Liver (tissue), 9 donors: Measurements from ENCODE around the gene ATP1B1. TPM values are rescaled to one million over a fixed set of nuclear protein-coding genes. Genes with fewer than 3 reads are reported as not detected.

Experiments used
- DNase-seq: peaks from one replicate; pipeline ENCODE4 v3.0.0-alpha.2; 2017; ENCODE audit warnings: low spot score
- H3K27ac ChIP-seq, 2 donors: one replicate each; pipeline ENCODE4 v1.7.0; 2013; ENCODE audit warnings: inconsistent platforms in 2 of 2, low read length in 2 of 2, control low read depth in 1 of 2, low read depth in 1 of 2, mild to moderate bottlenecking in 1 of 2
- H3K27me3 ChIP-seq, 4 donors: one replicate each; pipeline versions ENCODE4 v1.6.1 to v1.7.0; 2013; ENCODE audit warnings: low read length in 3 of 4, inconsistent platforms in 1 of 4, mild to moderate bottlenecking in 1 of 4, moderate library complexity in 1 of 4; ENCODE audit not compliant: control insufficient read depth in 4 of 4, insufficient read depth in 4 of 4
- H3K36me3 ChIP-seq, 4 donors: one replicate each; pipeline versions ENCODE4 v1.6.1 to v1.7.0; 2013; ENCODE audit warnings: low read length in 3 of 4, mild to moderate bottlenecking in 3 of 4, low read depth in 1 of 4, moderate library complexity in 1 of 4; ENCODE audit not compliant: control insufficient read depth in 4 of 4, insufficient read depth in 3 of 4
- H3K4me1 ChIP-seq, 4 donors: one replicate each; pipeline versions ENCODE4 v1.6.1 to v1.7.0; 2013; ENCODE audit warnings: low read length in 3 of 4, mild to moderate bottlenecking in 3 of 4, moderate library complexity in 1 of 4; ENCODE audit not compliant: control insufficient read depth in 4 of 4, insufficient read depth in 4 of 4
- H3K4me3 ChIP-seq, 3 donors: one replicate each; pipeline versions ENCODE4 v1.6.1 to v1.7.0; 2013; ENCODE audit warnings: low read length in 3 of 3, control low read depth in 1 of 3, low read depth in 1 of 3, mild to moderate bottlenecking in 1 of 3
- H3K9ac ChIP-seq, 2 donors: one replicate each; pipeline ENCODE4 v1.7.0; 2013; ENCODE audit warnings: low read length in 2 of 2, mild to moderate bottlenecking in 2 of 2, moderate library complexity in 2 of 2, control low read depth in 1 of 2, low read depth in 1 of 2
- H3K9me3 ChIP-seq, 4 donors: one replicate each; pipeline versions ENCODE4 v1.6.1 to v1.7.0; 2013; ENCODE audit warnings: low read length in 3 of 4; ENCODE audit not compliant: control insufficient read depth in 4 of 4
- EGR1 ChIP-seq, 2 donors: IDR thresholded peaks; 2 replicates each; pipeline ENCODE4 v1.6.1; 2016 to 2018; ENCODE audit warnings: antibody characterized with exemption in 2 of 2, low read depth in 2 of 2
- FOXA1 ChIP-seq: IDR thresholded peaks from 2 replicates; pipeline ENCODE4 v1.6.1; 2016; ENCODE audit warnings: antibody characterized with exemption
- FOXA2 ChIP-seq: IDR thresholded peaks from 2 replicates; pipeline ENCODE4 v1.6.1; 2016; ENCODE audit warnings: antibody characterized with exemption
- GABPA ChIP-seq, 2 donors: IDR thresholded peaks in 1 of 2; conservative IDR thresholded peaks in 1 of 2; 2 replicates each; pipeline ENCODE4 v1.6.1; 2016; ENCODE audit warnings: antibody characterized with exemption in 2 of 2, mild to moderate bottlenecking in 1 of 2, moderate library complexity in 1 of 2
- HNF4A ChIP-seq, 2 donors: conservative IDR thresholded peaks; 2 replicates each; pipeline ENCODE4 v1.6.1; 2016; ENCODE audit warnings: antibody characterized with exemption in 2 of 2, mild to moderate bottlenecking in 2 of 2
- HNF4G ChIP-seq: IDR thresholded peaks from 2 replicates; pipeline ENCODE4 v1.6.1; 2016; ENCODE audit warnings: antibody characterized with exemption
- JUND ChIP-seq, 2 donors: IDR thresholded peaks; 2 replicates each; pipeline ENCODE4 v1.6.1; 2016; ENCODE audit warnings: antibody characterized with exemption in 2 of 2
- NR2F2 ChIP-seq: IDR thresholded peaks from 2 replicates; pipeline ENCODE4 v1.6.1; 2016; ENCODE audit warnings: antibody characterized with exemption
- RAD21 ChIP-seq, 2 donors: IDR thresholded peaks; 2 replicates each; pipeline ENCODE4 v1.6.1; 2016; ENCODE audit warnings: antibody characterized with exemption in 2 of 2, mild to moderate bottlenecking in 2 of 2
- RXRA ChIP-seq, 2 donors: IDR thresholded peaks; 2 replicates each; pipeline ENCODE4 v1.6.1; 2017 to 2018; ENCODE audit warnings: antibody characterized with exemption in 2 of 2, mild to moderate bottlenecking in 1 of 2
- SP1 ChIP-seq: IDR thresholded peaks from 2 replicates; pipeline ENCODE4 v1.6.1; 2018; ENCODE audit warnings: antibody characterized with exemption, mild to moderate bottlenecking
- TAF1 ChIP-seq: conservative IDR thresholded peaks from 2 replicates; pipeline ENCODE4 v1.6.1; 2016; ENCODE audit warnings: antibody characterized with exemption, mild to moderate bottlenecking
- YY1 ChIP-seq: IDR thresholded peaks from 2 replicates; pipeline ENCODE4 v1.6.1; 2016; ENCODE audit warnings: antibody characterized with exemption, mild to moderate bottlenecking
- WGBS: extraction: QIAGEN DNeasy Blood & Tissue Kit; methylation state at CpG from one replicate; pipeline ENCODE4 v1.1.7; 2013; 5-methylcytosine and 5-hydroxymethylcytosine counted together
- polyA plus RNA-seq, 2 donors: library from polyadenylated mRNA; stranded (reverse) in 1 of 2; unstranded in 1 of 2; fragments of 200-250 nt in 1 of 2; fragments of >200 nt in 1 of 2; fragmentation: Nextera tagmentation in 1 of 2; extraction: Ambion mirVana in 1 of 2; gene quantifications; one replicate each; pipeline versions ENCODE4 v1.2.1 to v1.2.3, GENCODE V29; 2013 to 2015
- total RNA-seq, 2 donors: library from RNA; depleted of rRNA; stranded (reverse); fragments of >200 nt; gene quantifications; one replicate each; pipeline ENCODE4 v1.2.3, GENCODE V29; 2014
- TF ChIP-seq, protein P1 (sequence below): IDR thresholded peaks from 2 replicates; pipeline ENCODE4 v1.6.1; 2016; ENCODE audit warnings: antibody characterized with exemption
- TF ChIP-seq, protein P2 (sequence below): IDR thresholded peaks from 2 replicates; pipeline ENCODE4 v1.6.1; 2016; ENCODE audit warnings: antibody characterized with exemption
- TF ChIP-seq, protein P3 (sequence below): IDR thresholded peaks from 2 replicates; pipeline ENCODE4 v1.6.1; 2016; ENCODE audit warnings: antibody characterized with exemption, mild to moderate bottlenecking
- TF ChIP-seq, protein P4 (sequence below): IDR thresholded peaks from 2 replicates; pipeline ENCODE4 v1.6.1; 2016; ENCODE audit warnings: antibody characterized with exemption
- TF ChIP-seq, protein P5 (sequence below): fragments of 150-350 bp; IDR thresholded peaks from 2 replicates; pipeline ENCODE4 v1.5.1; 2017; ENCODE audit warnings: improper control_type of control experiment, low read depth, low read length; ENCODE audit not compliant: missing input control
- donor health status: healthy.
- donor health status: healthy.
- donor health status: healthy.
- donor health status: healthy.
- donor health status: healthy.

ATP1B1 gene
- total and polyA plus RNA-seq, 4 donors, result 36.1 to 57.0 (median 46.5) TPM

DNA sequence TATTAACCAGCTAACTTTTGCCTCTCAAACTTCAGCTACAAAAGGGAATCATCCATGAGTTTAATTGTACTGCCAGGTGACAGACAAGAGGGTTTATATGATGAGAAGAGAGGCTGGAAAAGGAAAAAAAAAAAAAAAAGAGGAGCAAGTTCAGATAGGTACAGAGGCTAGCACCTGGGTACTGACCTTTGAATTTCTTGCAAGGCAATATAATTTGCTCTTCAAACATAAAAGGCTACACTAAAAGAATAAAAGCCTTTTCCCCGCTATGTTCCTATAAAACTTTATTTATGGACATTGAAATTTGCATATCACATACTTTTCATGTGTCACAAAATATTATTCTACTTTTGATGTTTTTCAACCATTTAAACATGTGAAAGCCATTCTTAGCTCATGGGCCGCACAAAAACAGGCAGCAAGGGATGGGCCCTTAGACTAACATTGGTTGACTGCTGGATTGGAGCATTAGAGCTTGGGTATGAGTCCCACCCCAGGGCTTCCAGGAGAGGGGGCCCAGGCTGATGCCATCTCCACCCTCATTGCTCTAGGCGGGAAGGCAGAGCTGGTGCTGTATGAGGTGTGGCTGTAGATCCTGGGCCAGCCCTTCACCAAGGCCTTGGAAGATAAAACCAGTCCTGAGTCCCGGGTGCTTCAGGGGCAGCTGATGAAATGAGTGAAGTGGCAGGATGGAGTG lies 44.3 kb downstream of the ATP1B1 start:
- H3K4me1 ChIP-seq, result peaks cover 8 to 19% (median 16%) of the 10 kb centered on the region in 4 donors
- no peak overlapping the region for H3K27ac ChIP-seq
- no peaks in the 10 kb centered on the region for H3K27me3 ChIP-seq
- DNase-seq, result no peak
- H3K4me3 ChIP-seq, result no peak overlapping the region
- TF ChIP-seq NR2F2, result no peak
- no peak for TF ChIP-seq FOXA2
- TF ChIP-seq, protein P1, sequence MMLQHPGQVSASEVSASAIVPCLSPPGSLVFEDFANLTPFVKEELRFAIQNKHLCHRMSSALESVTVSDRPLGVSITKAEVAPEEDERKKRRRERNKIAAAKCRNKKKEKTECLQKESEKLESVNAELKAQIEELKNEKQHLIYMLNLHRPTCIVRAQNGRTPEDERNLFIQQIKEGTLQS, result no peak
- TF ChIP-seq, protein P2, sequence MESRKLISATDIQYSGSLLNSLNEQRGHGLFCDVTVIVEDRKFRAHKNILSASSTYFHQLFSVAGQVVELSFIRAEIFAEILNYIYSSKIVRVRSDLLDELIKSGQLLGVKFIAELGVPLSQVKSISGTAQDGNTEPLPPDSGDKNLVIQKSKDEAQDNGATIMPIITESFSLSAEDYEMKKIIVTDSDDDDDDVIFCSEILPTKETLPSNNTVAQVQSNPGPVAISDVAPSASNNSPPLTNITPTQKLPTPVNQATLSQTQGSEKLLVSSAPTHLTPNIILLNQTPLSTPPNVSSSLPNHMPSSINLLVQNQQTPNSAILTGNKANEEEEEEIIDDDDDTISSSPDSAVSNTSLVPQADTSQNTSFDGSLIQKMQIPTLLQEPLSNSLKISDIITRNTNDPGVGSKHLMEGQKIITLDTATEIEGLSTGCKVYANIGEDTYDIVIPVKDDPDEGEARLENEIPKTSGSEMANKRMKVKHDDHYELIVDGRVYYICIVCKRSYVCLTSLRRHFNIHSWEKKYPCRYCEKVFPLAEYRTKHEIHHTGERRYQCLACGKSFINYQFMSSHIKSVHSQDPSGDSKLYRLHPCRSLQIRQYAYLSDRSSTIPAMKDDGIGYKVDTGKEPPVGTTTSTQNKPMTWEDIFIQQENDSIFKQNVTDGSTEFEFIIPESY, result no peak
- TF ChIP-seq, protein P3, sequence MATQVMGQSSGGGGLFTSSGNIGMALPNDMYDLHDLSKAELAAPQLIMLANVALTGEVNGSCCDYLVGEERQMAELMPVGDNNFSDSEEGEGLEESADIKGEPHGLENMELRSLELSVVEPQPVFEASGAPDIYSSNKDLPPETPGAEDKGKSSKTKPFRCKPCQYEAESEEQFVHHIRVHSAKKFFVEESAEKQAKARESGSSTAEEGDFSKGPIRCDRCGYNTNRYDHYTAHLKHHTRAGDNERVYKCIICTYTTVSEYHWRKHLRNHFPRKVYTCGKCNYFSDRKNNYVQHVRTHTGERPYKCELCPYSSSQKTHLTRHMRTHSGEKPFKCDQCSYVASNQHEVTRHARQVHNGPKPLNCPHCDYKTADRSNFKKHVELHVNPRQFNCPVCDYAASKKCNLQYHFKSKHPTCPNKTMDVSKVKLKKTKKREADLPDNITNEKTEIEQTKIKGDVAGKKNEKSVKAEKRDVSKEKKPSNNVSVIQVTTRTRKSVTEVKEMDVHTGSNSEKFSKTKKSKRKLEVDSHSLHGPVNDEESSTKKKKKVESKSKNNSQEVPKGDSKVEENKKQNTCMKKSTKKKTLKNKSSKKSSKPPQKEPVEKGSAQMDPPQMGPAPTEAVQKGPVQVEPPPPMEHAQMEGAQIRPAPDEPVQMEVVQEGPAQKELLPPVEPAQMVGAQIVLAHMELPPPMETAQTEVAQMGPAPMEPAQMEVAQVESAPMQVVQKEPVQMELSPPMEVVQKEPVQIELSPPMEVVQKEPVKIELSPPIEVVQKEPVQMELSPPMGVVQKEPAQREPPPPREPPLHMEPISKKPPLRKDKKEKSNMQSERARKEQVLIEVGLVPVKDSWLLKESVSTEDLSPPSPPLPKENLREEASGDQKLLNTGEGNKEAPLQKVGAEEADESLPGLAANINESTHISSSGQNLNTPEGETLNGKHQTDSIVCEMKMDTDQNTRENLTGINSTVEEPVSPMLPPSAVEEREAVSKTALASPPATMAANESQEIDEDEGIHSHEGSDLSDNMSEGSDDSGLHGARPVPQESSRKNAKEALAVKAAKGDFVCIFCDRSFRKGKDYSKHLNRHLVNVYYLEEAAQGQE, result no peak
- TF ChIP-seq HNF4A (conservative IDR thresholded peaks at IDR 0.05), result no peak
- TF ChIP-seq GABPA (IDR thresholded peaks at IDR 0.05 in 1 of 2, conservative IDR thresholded peaks at IDR 0.05 in 1 of 2), result no peak
- TF ChIP-seq TAF1, result no peak
- no peak for TF ChIP-seq RXRA (IDR thresholded peaks at IDR 0.05)
- TF ChIP-seq HNF4G, result no peak
- TF ChIP-seq, protein P4, sequence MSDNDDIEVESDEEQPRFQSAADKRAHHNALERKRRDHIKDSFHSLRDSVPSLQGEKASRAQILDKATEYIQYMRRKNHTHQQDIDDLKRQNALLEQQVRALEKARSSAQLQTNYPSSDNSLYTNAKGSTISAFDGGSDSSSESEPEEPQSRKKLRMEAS, result no peak
- no peak for TF ChIP-seq JUND (IDR thresholded peaks at IDR 0.05)
- no peak for TF ChIP-seq YY1
- TF ChIP-seq, protein P5, sequence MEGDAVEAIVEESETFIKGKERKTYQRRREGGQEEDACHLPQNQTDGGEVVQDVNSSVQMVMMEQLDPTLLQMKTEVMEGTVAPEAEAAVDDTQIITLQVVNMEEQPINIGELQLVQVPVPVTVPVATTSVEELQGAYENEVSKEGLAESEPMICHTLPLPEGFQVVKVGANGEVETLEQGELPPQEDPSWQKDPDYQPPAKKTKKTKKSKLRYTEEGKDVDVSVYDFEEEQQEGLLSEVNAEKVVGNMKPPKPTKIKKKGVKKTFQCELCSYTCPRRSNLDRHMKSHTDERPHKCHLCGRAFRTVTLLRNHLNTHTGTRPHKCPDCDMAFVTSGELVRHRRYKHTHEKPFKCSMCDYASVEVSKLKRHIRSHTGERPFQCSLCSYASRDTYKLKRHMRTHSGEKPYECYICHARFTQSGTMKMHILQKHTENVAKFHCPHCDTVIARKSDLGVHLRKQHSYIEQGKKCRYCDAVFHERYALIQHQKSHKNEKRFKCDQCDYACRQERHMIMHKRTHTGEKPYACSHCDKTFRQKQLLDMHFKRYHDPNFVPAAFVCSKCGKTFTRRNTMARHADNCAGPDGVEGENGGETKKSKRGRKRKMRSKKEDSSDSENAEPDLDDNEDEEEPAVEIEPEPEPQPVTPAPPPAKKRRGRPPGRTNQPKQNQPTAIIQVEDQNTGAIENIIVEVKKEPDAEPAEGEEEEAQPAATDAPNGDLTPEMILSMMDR, result no peak
- no peak for TF ChIP-seq SP1
- TF ChIP-seq RAD21 (IDR thresholded peaks at IDR 0.05), result no peak
- TF ChIP-seq FOXA1, result no peak
- TF ChIP-seq EGR1 (IDR thresholded peaks at IDR 0.05; ENCODE audit: low read depth in 2 of 2), result no peak
- no peaks in the 10 kb centered on the region for H3K36me3 ChIP-seq
- H3K9me3 ChIP-seq, result no peaks in the 10 kb centered on the region
- H3K9ac ChIP-seq, result no peak overlapping the region
- 68% methylated on average over 4 of the region's 4 CpGs for WGBS
